Measurements from ENCODE around the gene GADD45B.

- TF ChIP-seq POLR2A (IDR thresholded peaks at IDR 0.05) = no peak
- TF ChIP-seq, protein P1, sequence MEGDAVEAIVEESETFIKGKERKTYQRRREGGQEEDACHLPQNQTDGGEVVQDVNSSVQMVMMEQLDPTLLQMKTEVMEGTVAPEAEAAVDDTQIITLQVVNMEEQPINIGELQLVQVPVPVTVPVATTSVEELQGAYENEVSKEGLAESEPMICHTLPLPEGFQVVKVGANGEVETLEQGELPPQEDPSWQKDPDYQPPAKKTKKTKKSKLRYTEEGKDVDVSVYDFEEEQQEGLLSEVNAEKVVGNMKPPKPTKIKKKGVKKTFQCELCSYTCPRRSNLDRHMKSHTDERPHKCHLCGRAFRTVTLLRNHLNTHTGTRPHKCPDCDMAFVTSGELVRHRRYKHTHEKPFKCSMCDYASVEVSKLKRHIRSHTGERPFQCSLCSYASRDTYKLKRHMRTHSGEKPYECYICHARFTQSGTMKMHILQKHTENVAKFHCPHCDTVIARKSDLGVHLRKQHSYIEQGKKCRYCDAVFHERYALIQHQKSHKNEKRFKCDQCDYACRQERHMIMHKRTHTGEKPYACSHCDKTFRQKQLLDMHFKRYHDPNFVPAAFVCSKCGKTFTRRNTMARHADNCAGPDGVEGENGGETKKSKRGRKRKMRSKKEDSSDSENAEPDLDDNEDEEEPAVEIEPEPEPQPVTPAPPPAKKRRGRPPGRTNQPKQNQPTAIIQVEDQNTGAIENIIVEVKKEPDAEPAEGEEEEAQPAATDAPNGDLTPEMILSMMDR (IDR thresholded peaks at IDR 0.05) = no peak
Measured at GRCh38 chr19:2449019-2449418, 26.9 kb upstream of the GADD45B start.

Data from tibial nerve (tissue), 3 donors.